ENCODE measurements around the gene FMNL2. TPM values are rescaled to one million over a fixed set of nuclear protein-coding genes. Genes with fewer than 3 reads are reported as not detected.

The FMNL2 gene
- total RNA-seq, 1 experiment from 2014 or later, result 28.1 TPM

DNA sequence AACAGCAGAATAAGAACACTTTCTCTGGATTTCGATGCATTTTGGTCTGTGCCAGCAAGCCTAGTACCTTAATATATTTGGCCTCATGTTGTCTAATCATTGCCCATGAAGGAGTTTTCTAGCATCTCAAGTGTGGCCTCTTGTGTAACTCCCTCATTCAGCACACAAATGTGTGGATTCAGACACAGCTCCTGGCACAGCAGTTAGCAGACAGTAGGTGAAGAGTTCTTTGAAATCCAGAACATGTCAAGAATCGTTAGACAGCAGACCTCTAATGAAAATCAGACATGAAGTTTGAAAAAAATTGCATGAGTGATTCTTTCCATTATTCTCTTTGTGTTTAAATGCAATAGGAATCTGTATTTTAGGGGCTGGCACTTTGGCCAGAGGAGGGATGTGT, 177.0 kb downstream of the FMNL2 start:
- TF ChIP-seq ZFX (IDR thresholded peaks at IDR 0.05) (no peak), YY1 (IDR thresholded peaks at IDR 0.05; ENCODE audit: extremely low read depth, insufficient replicate concordance, low read depth, low read length) (no peak), POLR2A (IDR thresholded peaks at IDR 0.05; ENCODE audit: borderline replicate concordance, extremely low read depth, insufficient read depth, insufficient read length) (no peak), ELF1 (IDR thresholded peaks at IDR 0.05; ENCODE audit: borderline replicate concordance, low read depth) (no peak), RAD21 (IDR thresholded peaks at IDR 0.05; ENCODE audit: low read depth) (no peak)
- TF ChIP-seq, protein P1, sequence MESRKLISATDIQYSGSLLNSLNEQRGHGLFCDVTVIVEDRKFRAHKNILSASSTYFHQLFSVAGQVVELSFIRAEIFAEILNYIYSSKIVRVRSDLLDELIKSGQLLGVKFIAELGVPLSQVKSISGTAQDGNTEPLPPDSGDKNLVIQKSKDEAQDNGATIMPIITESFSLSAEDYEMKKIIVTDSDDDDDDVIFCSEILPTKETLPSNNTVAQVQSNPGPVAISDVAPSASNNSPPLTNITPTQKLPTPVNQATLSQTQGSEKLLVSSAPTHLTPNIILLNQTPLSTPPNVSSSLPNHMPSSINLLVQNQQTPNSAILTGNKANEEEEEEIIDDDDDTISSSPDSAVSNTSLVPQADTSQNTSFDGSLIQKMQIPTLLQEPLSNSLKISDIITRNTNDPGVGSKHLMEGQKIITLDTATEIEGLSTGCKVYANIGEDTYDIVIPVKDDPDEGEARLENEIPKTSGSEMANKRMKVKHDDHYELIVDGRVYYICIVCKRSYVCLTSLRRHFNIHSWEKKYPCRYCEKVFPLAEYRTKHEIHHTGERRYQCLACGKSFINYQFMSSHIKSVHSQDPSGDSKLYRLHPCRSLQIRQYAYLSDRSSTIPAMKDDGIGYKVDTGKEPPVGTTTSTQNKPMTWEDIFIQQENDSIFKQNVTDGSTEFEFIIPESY (IDR thresholded peaks at IDR 0.05; ENCODE audit: extremely low read depth, insufficient replicate concordance, low read length), result no peak
- ATAC-seq (no peak), DNase-seq (ENCODE audit: low read depth, low spot score) (no peak)
- H3K36me3 ChIP-seq (ENCODE audit: control insufficient read depth in 1 of 2, insufficient read depth in 2 of 2, low read length in 2 of 2), result no peaks in the 10 kb centered on the region
- POLR2A ChIA-PET, result no interaction called here
- H3K9ac ChIP-seq (ENCODE audit: low read length), result no peak overlapping the region
- H3K27me3 ChIP-seq (ENCODE audit: insufficient read depth, low read length), result no peaks in the 10 kb centered on the region
- H3K9me2 ChIP-seq (ENCODE audit: insufficient read depth), result no peaks in the 10 kb centered on the region
- no TSS peak for BruUV-seq (replicated peaks)
- RAD21 ChIA-PET (ENCODE audit: low non-redundant PET in 1 of 2, low total read pairs in 2 of 2, uncharacterized antibody in 2 of 2, unreplicated experiment in 2 of 2), result no interaction called here
- CTCF ChIA-PET, result no interaction called here
- 0 out of 2 replicates have a peak, but pooled peaks cover 4% of the 10 kb centered on the region for H4K20me1 ChIP-seq (ENCODE audit: insufficient read depth)
- no peak overlapping the region for H3K4me3 ChIP-seq (replicated peaks in 1 of 2; ENCODE audit: low read depth in 1 of 2, low read length in 2 of 2)
- H3K4me2 ChIP-seq (ENCODE audit: low read length), result no peak overlapping the region
- H3K9me3 ChIP-seq (ENCODE audit: control insufficient read depth in 1 of 2, insufficient read depth in 1 of 2, low read depth in 1 of 2, low read length in 2 of 2), result no peaks in the 10 kb centered on the region
- H2AFZ ChIP-seq (ENCODE audit: low read depth, low read length, poor library complexity, severe bottlenecking), result no peak overlapping the region
- no peak overlapping the region for H3K27ac ChIP-seq (ENCODE audit: low read depth, low read length)
- H3K79me2 ChIP-seq (ENCODE audit: insufficient read depth, low read length), result peaks cover 27% of the 10 kb centered on the region
- peaks cover 4 to 26% of the 10 kb centered on the region in 2 experiments; a peak in 2 of 4 replicates for H3K4me1 ChIP-seq (ENCODE audit: control insufficient read depth in 1 of 2, insufficient read depth in 2 of 2, low read length in 2 of 2)
- intact Hi-C loops (cut with micrococcal nuclease), result no loop called here

DNA sequence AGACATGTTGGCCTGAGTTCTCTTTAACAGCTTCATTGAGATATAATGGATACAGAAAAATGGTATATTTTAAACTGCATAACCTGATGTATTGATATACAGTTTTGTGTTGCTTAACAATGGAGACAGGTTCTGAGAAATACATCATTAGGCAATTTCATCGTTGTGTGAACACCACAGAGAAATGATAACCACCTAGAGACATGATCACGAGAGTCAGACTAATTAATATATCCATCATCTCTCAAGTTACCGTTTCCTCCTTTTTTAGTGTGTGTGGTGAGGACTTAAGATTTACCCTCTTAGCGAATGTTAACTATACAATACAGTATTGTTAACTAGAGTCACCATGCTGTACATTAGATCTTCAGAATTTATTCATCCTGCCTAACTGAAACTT, 178.1 kb downstream of the FMNL2 start:
- H3K9ac ChIP-seq (ENCODE audit: low read length), result no peak overlapping the region
- no peaks in the 10 kb centered on the region for H3K9me3 ChIP-seq (ENCODE audit: control insufficient read depth in 1 of 2, insufficient read depth in 1 of 2, low read depth in 1 of 2, low read length in 2 of 2)
- peaks cover 25% of the 10 kb centered on the region for H3K79me2 ChIP-seq (ENCODE audit: insufficient read depth, low read length)
- H3K4me3 ChIP-seq (replicated peaks in 1 of 2; ENCODE audit: low read depth in 1 of 2, low read length in 2 of 2), result no peak overlapping the region
- no peak for DNase-seq (ENCODE audit: low read depth, low spot score)
- peak overlapping the region; percentile 35 for H3K4me2 ChIP-seq (ENCODE audit: low read length)
- BruUV-seq (replicated peaks), result no TSS peak
- POLR2A ChIA-PET, result no interaction called here
- H4K20me1 ChIP-seq (ENCODE audit: insufficient read depth), result 0 out of 2 replicates have a peak, but pooled peaks cover 4% of the 10 kb centered on the region
- no peaks in the 10 kb centered on the region for H3K9me2 ChIP-seq (ENCODE audit: insufficient read depth)
- no peak overlapping the region for H2AFZ ChIP-seq (ENCODE audit: low read depth, low read length, poor library complexity, severe bottlenecking)
- no peak overlapping the region for H3K27ac ChIP-seq (ENCODE audit: low read depth, low read length)
- 0 out of 2 replicates have a peak, but pooled peaks have one; percentile 17 for ATAC-seq
- peaks cover 4 to 21% of the 10 kb centered on the region in 2 experiments; a peak in 2 of 4 replicates for H3K4me1 ChIP-seq (ENCODE audit: control insufficient read depth in 1 of 2, insufficient read depth in 2 of 2, low read length in 2 of 2)
- CTCF ChIA-PET, result no interaction called here
- H3K27me3 ChIP-seq (ENCODE audit: insufficient read depth, low read length), result no peaks in the 10 kb centered on the region
- H3K36me3 ChIP-seq (ENCODE audit: control insufficient read depth in 1 of 2, insufficient read depth in 2 of 2, low read length in 2 of 2), result no peaks in the 10 kb centered on the region
- intact Hi-C loops (cut with micrococcal nuclease), result no loop called here
- RAD21 ChIA-PET (ENCODE audit: low non-redundant PET in 1 of 2, low total read pairs in 2 of 2, uncharacterized antibody in 2 of 2, unreplicated experiment in 2 of 2), result no interaction called here
- TF ChIP-seq EZH2phosphoT487 (IDR thresholded peaks at IDR 0.05; ENCODE audit: borderline replicate concordance) (no peak), POLR2A (IDR thresholded peaks at IDR 0.05; ENCODE audit: borderline replicate concordance, extremely low read depth, insufficient read depth, insufficient read length) (no peak), SIN3A (IDR thresholded peaks at IDR 0.05; ENCODE audit: low read depth) (no peak), YY1 (IDR thresholded peaks at IDR 0.05; ENCODE audit: extremely low read depth, insufficient replicate concordance, low read depth, low read length) (no peak), CEBPB (IDR thresholded peaks at IDR 0.05; ENCODE audit: low read depth) (no peak), EGR1 (IDR thresholded peaks at IDR 0.05; ENCODE audit: low read depth) (no peak), ELF1 (IDR thresholded peaks at IDR 0.05; ENCODE audit: borderline replicate concordance, low read depth) (no peak), SRF (IDR thresholded peaks at IDR 0.05; ENCODE audit: low read depth) (no peak), POLR2AphosphoS5 (IDR thresholded peaks at IDR 0.05; ENCODE audit: low read depth, low read length) (no peak), EZH2 (IDR thresholded peaks at IDR 0.05) (no peak)
- TF ChIP-seq, protein P2, sequence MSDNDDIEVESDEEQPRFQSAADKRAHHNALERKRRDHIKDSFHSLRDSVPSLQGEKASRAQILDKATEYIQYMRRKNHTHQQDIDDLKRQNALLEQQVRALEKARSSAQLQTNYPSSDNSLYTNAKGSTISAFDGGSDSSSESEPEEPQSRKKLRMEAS (IDR thresholded peaks at IDR 0.05), result no peak
- TF ChIP-seq, protein P3, sequence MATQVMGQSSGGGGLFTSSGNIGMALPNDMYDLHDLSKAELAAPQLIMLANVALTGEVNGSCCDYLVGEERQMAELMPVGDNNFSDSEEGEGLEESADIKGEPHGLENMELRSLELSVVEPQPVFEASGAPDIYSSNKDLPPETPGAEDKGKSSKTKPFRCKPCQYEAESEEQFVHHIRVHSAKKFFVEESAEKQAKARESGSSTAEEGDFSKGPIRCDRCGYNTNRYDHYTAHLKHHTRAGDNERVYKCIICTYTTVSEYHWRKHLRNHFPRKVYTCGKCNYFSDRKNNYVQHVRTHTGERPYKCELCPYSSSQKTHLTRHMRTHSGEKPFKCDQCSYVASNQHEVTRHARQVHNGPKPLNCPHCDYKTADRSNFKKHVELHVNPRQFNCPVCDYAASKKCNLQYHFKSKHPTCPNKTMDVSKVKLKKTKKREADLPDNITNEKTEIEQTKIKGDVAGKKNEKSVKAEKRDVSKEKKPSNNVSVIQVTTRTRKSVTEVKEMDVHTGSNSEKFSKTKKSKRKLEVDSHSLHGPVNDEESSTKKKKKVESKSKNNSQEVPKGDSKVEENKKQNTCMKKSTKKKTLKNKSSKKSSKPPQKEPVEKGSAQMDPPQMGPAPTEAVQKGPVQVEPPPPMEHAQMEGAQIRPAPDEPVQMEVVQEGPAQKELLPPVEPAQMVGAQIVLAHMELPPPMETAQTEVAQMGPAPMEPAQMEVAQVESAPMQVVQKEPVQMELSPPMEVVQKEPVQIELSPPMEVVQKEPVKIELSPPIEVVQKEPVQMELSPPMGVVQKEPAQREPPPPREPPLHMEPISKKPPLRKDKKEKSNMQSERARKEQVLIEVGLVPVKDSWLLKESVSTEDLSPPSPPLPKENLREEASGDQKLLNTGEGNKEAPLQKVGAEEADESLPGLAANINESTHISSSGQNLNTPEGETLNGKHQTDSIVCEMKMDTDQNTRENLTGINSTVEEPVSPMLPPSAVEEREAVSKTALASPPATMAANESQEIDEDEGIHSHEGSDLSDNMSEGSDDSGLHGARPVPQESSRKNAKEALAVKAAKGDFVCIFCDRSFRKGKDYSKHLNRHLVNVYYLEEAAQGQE (IDR thresholded peaks at IDR 0.05; ENCODE audit: low read depth), result no peak

Data from HCT116 (cell line).